ENCODE results near the gene MAD1L1. TPM values are rescaled to one million over a fixed set of nuclear protein-coding genes. Genes with fewer than 3 reads are reported as not detected.

MAD1L1 gene
- total RNA-seq, 2 donors from 2014 or later = 46.7 to 66.0 TPM

GRCh38 chr7:1965579-1966294, 267.0 kb downstream of the MAD1L1 start:
- peaks cover 14% of the 10 kb centered on the region for H3K9me3 Mint-ChIP-seq
- no peak for ATAC-seq (replicated peaks)
- H3K27me3 Mint-ChIP-seq = no peaks in the 10 kb centered on the region
- H3K36me3 Mint-ChIP-seq (ENCODE audit: low read depth) = peaks cover 31% of the 10 kb centered on the region
- H3K27ac Mint-ChIP-seq = no peak overlapping the region
- peaks cover 13% of the 10 kb centered on the region for H3K4me1 Mint-ChIP-seq
- no peak overlapping the region for H3K4me3 Mint-ChIP-seq

GRCh38 chr7:1964913-1965578, 267.7 kb downstream of the MAD1L1 start:
- no peak overlapping the region for H3K4me3 Mint-ChIP-seq
- no peak for ATAC-seq (replicated peaks)
- H3K27ac Mint-ChIP-seq = no peak overlapping the region
- peaks cover 38% of the 10 kb centered on the region for H3K36me3 Mint-ChIP-seq (ENCODE audit: low read depth)
- no peaks in the 10 kb centered on the region for H3K27me3 Mint-ChIP-seq
- peaks cover 18% of the 10 kb centered on the region for H3K9me3 Mint-ChIP-seq
- peaks cover 13% of the 10 kb centered on the region for H3K4me1 Mint-ChIP-seq

DNA sequence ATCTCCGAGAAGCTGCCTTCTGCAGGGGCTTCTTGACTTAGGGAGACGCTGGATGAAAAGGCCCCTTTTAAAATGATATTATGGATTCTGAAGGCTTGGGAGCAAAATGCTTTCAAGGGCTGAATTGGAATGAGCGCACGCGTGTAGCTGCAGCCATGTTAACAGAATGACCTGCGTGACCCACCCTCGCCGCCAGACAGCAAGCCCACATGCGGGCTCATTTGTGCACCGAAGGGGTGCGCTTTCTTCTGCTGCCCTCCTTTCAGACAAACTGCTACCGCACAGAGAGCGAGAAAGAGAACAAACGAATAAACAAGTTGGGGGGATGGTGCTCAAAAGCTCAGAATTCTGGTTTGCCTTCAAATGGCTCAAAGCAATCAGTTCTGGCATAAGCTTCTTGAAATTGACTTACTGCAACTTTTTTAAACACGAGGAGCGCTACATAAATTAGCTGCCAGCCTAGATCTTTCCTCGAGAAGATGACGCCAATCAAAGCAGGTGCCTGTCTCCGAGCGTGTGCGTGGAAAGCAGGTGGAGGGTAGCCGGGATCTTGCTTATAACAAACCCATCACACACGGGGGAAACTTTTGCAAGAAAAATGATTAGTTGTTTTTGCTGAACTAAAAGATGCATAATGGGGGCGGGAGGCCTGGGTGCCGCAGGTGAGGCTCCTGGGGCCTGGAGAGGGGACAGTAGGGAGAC, 268.4 kb downstream of the MAD1L1 start:
- peaks cover 13% of the 10 kb centered on the region for H3K4me1 Mint-ChIP-seq
- peaks cover 41% of the 10 kb centered on the region for H3K36me3 Mint-ChIP-seq (ENCODE audit: low read depth)

DNA sequence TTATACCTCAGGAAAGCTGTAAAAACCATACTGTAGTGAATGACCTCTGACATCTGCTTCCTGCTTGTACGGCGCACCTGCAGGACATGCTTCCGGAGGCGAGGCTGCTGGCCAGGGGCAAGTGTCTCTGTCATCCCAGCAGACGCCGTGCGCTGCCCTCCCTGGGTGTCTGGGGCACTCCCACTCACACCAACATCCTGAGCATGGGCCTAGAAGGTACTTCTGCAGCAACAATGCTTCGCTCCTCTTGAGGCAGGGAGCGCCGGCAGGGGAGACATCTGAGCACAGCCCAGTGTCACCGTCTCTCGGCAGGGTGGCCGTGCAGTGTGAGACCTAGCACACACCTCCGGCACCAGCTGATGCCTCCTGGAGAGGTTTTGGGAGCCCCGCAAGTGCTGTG, 269.2 kb downstream of the MAD1L1 start:
- H3K9me3 Mint-ChIP-seq = peaks cover 25% of the 10 kb centered on the region
- no peak for ATAC-seq (replicated peaks)
- H3K4me3 Mint-ChIP-seq = no peak overlapping the region
- no peak overlapping the region for H3K27ac Mint-ChIP-seq
- no peaks in the 10 kb centered on the region for H3K27me3 Mint-ChIP-seq
- H3K4me1 Mint-ChIP-seq = peaks cover 15% of the 10 kb centered on the region
- H3K36me3 Mint-ChIP-seq (ENCODE audit: low read depth) = peaks cover 41% of the 10 kb centered on the region

More for the DNA sequence above, 268.4 kb downstream of the MAD1L1 start:
- Mint-ChIP-seq H3K9me3 (peaks cover 21% of the 10 kb centered on the region), H3K4me3 (no peak overlapping the region), H3K27me3 (no peaks in the 10 kb centered on the region), H3K27ac (no peak overlapping the region)
- ATAC-seq (replicated peaks) = no peak

DNA sequence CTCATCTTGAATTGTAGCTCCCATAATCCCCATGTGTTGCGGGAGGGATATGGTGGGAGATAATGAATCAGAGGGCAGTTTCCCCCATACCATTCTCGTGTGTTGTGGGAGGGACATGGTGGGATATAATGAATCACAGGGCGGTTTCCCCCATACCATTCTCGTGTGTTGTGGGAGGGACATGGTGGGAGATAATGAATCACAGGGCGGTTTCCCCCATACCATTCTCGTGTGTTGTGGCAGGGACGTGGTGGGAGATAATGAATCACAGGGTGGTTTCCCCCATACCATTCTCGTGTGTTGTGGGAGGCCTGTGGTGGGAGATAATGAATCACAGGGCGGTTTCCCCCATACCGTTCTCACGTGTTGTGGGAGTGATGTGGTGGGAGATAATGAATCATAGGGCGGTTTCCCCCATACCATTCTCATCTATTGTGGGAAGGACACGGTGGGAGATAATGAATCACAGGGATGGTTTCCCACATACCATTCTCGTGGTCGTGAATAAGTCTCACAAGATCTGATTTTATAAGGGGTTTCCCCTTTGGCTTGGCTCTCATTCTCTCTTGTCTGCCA, 271.0 kb downstream of the MAD1L1 start:
- ATAC-seq (replicated peaks) = peak; percentile 95
- peak overlapping the region; percentile 85 for H3K27ac Mint-ChIP-seq
- no peaks in the 10 kb centered on the region for H3K27me3 Mint-ChIP-seq
- peaks cover 18% of the 10 kb centered on the region for H3K4me1 Mint-ChIP-seq
- H3K4me3 Mint-ChIP-seq = peak overlapping the region; percentile 42
- H3K36me3 Mint-ChIP-seq (ENCODE audit: low read depth) = peaks cover 37% of the 10 kb centered on the region
- H3K9me3 Mint-ChIP-seq = peaks cover 28% of the 10 kb centered on the region

GRCh38 chr7:1959305-1959704, 273.4 kb downstream of the MAD1L1 start:
- no peak overlapping the region for H3K27ac Mint-ChIP-seq
- ATAC-seq (replicated peaks) = no peak
- H3K36me3 Mint-ChIP-seq (ENCODE audit: low read depth) = peaks cover 33% of the 10 kb centered on the region
- no peaks in the 10 kb centered on the region for H3K27me3 Mint-ChIP-seq
- H3K4me1 Mint-ChIP-seq = peaks cover 18% of the 10 kb centered on the region
- no peak overlapping the region for H3K4me3 Mint-ChIP-seq
- H3K9me3 Mint-ChIP-seq = peaks cover 28% of the 10 kb centered on the region

DNA sequence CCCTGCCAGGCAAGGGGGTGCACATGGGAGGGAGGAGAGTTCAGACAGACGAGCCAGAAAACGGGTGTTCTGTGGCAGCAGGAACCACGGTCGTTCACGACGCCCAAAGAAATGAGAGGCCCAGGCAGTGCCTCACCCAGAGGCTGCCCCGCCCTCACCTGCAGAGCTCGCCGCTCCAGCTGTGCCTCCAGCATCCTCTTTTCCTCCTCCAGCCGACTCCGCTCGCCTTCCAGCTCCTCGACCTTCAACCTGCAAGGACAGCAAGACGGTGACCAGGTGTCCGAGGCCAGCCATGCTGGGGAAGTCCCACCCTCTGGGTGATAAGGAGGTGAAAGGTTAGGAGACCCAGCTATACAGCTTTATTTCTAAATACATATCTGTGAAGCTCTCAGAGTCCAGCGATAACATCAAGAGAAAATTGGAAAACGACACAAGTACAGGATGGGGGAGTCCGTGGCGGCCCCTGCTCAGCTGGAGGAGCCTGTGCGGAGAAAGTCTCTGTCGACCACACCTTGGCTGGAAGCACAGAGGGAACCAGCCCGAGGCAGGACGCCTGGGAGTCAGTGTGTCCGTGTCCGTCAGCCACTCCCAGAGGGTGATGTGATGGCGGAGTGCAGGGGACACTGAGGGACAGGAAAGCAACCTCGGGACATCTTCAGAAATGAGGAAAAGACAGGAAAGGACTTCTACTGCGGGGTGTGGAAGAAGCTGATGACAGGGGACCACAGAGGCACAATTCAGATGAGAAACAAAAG, 275.1 kb downstream of the MAD1L1 start:
- Mint-ChIP-seq H3K9me3 (peaks cover 28% of the 10 kb centered on the region), H3K27me3 (no peaks in the 10 kb centered on the region), H3K27ac (no peak overlapping the region), H3K4me3 (no peak overlapping the region), H3K4me1 (peaks cover 18% of the 10 kb centered on the region), H3K36me3 (ENCODE audit: low read depth) (peaks cover 29% of the 10 kb centered on the region)
- ATAC-seq (replicated peaks) = no peak

DNA sequence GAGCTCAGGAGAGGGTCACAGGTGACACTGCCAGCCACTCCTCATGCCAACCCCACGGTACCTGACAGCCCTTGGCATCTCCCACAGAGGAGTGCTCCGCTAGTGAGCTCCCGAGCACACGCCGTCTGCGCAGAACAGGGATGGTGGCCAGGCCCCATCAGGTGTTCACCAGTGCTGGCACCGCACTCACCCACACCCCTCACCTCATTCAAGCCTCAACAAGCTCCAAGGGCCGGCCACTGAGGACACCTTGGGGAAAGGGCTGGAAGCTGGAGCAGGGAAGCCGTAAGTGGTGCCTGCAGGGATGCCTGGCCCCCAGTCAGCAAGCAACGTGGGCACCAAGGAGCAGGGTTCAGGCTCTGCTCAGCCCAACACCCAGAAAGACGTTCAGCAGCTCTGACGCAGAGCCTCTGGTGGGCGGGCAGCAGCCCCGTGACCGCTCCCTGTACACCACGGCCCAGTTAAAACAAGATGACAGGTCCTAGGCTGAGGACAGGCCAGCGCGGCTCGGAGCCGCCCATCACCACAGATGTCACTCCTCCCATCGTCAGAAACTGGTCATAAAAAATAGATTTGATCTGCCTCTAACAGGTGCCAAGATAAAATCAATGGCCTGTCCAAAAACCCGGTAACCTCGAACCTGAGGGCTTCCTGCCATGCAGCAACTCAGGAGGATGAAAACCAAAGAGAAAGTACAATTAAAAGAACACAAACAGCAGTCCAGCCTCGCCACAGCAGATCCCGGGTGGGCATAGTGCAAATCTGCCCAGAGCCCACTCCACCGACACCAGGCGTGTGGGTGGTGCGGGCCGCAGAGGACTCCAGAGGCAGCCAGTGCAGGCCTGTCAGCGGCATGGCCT, 275.9 kb downstream of the MAD1L1 start:
- ATAC-seq (replicated peaks) = no peak
- Mint-ChIP-seq H3K36me3 (ENCODE audit: low read depth) (peaks cover 21% of the 10 kb centered on the region), H3K27me3 (no peaks in the 10 kb centered on the region), H3K27ac (no peak overlapping the region), H3K9me3 (peaks cover 24% of the 10 kb centered on the region), H3K4me1 (peaks cover 13% of the 10 kb centered on the region), H3K4me3 (no peak overlapping the region)

DNA sequence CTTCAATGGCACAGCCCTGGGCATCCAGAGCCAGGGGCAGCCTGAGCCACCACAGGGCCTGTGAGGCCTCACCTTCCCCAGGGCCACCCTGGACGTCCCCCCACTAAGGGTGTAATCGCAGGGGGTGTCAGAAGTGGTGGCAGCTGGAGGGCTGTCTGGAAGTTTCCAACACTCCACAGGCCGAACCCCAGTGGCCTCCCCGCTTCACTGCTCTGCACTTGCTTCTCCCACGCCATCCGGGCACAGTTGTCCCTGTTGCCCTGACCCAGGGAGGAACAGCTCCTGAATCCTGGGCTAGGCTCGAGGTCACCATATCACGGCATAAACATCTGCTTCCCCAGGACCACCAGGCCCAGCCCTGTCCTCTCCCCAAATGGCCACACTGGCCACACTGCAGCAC, 276.6 kb downstream of the MAD1L1 start:
- Mint-ChIP-seq H3K9me3 (peaks cover 18% of the 10 kb centered on the region), H3K4me1 (peaks cover 7% of the 10 kb centered on the region), H3K27ac (no peak overlapping the region), H3K4me3 (no peak overlapping the region), H3K27me3 (no peaks in the 10 kb centered on the region), H3K36me3 (ENCODE audit: low read depth) (peaks cover 14% of the 10 kb centered on the region)
- ATAC-seq (replicated peaks) = no peak

DNA sequence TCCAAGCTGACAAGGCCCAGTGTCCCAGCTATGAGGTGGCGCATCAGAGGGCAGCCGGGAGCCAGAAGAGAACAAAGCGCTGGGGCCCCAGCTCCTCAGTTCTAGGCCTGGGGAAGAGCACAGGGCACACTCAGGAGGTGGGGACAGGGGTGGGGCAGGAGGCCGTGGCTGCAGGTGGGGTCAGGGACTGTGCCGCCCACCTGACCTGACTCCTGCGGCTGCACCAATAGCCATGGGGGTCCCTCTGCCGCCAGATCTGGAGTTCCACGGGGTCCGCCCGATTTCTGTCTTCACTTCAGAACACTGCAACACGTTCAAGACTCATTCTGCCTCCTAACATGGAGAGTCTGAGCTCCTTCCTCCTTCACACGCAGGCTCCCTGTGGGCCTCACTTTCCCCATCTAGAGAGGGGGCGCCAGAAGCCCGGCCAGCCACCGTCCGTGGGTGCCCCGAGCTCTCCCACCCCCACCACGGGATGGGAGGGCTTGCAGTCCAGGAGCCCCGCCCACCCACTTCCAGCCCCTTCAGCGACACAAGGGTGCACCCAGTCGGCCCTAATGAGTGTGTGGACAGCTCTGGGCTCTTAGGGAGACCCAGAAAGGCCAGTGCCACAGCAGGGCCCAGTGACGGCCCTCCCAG, 278.3 kb downstream of the MAD1L1 start:
- ATAC-seq (replicated peaks) = no peak
- no peaks in the 10 kb centered on the region for H3K36me3 Mint-ChIP-seq (ENCODE audit: low read depth)
- H3K4me3 Mint-ChIP-seq = no peak overlapping the region
- H3K9me3 Mint-ChIP-seq = peaks cover 8% of the 10 kb centered on the region
- H3K27me3 Mint-ChIP-seq = no peaks in the 10 kb centered on the region
- H3K27ac Mint-ChIP-seq = no peak overlapping the region
- H3K4me1 Mint-ChIP-seq = peaks cover 5% of the 10 kb centered on the region

GRCh38 chr7:1953199-1954190, 279.2 kb downstream of the MAD1L1 start:
- no peak overlapping the region for H3K27ac Mint-ChIP-seq
- no peaks in the 10 kb centered on the region for H3K27me3 Mint-ChIP-seq
- peaks cover 3% of the 10 kb centered on the region for H3K9me3 Mint-ChIP-seq
- peaks cover 3% of the 10 kb centered on the region for H3K4me1 Mint-ChIP-seq
- no peak for ATAC-seq (replicated peaks)
- no peaks in the 10 kb centered on the region for H3K36me3 Mint-ChIP-seq (ENCODE audit: low read depth)
- H3K4me3 Mint-ChIP-seq = no peak overlapping the region

DNA sequence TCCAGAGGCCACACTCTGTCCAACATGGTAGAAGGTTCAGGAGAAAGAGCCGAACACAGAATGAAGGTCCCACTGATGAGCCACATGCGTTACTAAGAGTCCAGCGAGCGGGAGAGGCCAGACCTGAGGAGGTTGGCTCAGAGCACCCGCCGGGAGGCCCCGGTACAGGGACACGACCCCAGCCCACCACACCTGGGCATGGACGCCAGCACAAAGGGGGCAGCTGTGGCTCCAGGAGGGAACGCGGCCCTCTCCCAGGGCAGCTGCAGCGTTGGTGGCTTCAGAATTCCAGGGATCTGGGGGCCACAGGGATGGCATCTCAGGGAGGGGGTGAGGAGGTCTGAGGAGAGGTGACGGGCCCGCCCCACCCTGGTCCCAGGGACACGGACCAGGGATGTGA, 280.0 kb downstream of the MAD1L1 start:
- Mint-ChIP-seq H3K27ac (no peak overlapping the region), H3K4me1 (no peaks in the 10 kb centered on the region), H3K36me3 (ENCODE audit: low read depth) (no peaks in the 10 kb centered on the region), H3K27me3 (no peaks in the 10 kb centered on the region), H3K4me3 (no peak overlapping the region), H3K9me3 (no peaks in the 10 kb centered on the region)
- ATAC-seq (replicated peaks) = no peak

Data from activated T-helper 17 cell treated with anti-CD3 and anti-CD28 coated beads, Interleukin-2, amount 50 U/mL, for 72 hours (primary cell).